Measurements from ENCODE around the gene ST3GAL6.

ST3GAL6 gene

GRCh38 chr3:98735761-98736269 lies 27.3 kb upstream of the ST3GAL6 start:
- peak in 1 of 2 donors; percentile 31 for DNase-seq (ENCODE audit: low read depth in 2 of 2)
- no peak overlapping the region for H3K4me3 ChIP-seq (replicated peaks in 1 of 2; ENCODE audit: low read depth in 2 of 2, low read length in 2 of 2)
- no peak for TF ChIP-seq CTCF (IDR thresholded peaks at IDR 0.05; ENCODE audit: low read depth, low read length)

GRCh38 chr3:98737301-98737700 lies 25.8 kb upstream of the ST3GAL6 start:
- no peak overlapping the region for H3K4me3 ChIP-seq (replicated peaks in 1 of 2; ENCODE audit: low read depth in 2 of 2, low read length in 2 of 2)
- no peak for TF ChIP-seq CTCF (IDR thresholded peaks at IDR 0.05; ENCODE audit: low read depth, low read length)
- no peak for DNase-seq (ENCODE audit: low read depth in 2 of 2)

DNA sequence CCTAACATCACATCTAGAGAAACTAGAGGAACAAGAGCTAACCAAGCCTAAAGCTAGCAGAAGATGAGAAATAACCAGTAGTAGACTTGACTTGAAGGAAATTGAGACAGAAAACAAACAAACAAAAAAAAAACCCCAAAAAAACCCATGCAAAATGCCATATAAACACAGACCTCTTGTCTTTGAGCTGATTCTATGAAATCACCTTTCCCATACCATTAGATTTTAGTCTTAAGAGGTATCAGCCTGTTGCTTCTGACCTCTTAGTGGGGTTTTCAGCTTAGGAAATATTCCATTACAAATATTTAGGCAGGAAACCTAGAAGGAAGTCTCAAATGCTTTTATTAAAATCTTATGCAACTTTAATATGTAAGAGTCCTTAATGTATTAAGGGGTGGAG lies 23.9 kb upstream of the ST3GAL6 start:
- DNase-seq (ENCODE audit: low read depth in 2 of 2), result no peak
- H3K4me3 ChIP-seq (replicated peaks in 1 of 2; ENCODE audit: low read depth in 2 of 2, low read length in 2 of 2), result no peak overlapping the region
- no peak for TF ChIP-seq CTCF (IDR thresholded peaks at IDR 0.05; ENCODE audit: low read depth, low read length)

- TF ChIP-seq CTCF (IDR thresholded peaks at IDR 0.05; ENCODE audit: low read depth, low read length), result no peak
- H3K4me3 ChIP-seq (replicated peaks in 1 of 2; ENCODE audit: low read depth in 2 of 2, low read length in 2 of 2), result no peak overlapping the region
- DNase-seq (ENCODE audit: low read depth in 2 of 2), result no peak
Observed at GRCh38 chr3:98740324-98740723, 22.8 kb upstream of the ST3GAL6 start.

GRCh38 chr3:98741121-98741716 lies 21.9 kb upstream of the ST3GAL6 start:
- DNase-seq (ENCODE audit: low read depth in 2 of 2), result peak; percentile 69 to 82
- no peak for TF ChIP-seq CTCF (IDR thresholded peaks at IDR 0.05; ENCODE audit: low read depth, low read length)
- H3K4me3 ChIP-seq (replicated peaks in 1 of 2; ENCODE audit: low read depth in 2 of 2, low read length in 2 of 2), result no peak overlapping the region

GRCh38 chr3:98743071-98743470 lies 20.1 kb upstream of the ST3GAL6 start:
- TF ChIP-seq CTCF (IDR thresholded peaks at IDR 0.05; ENCODE audit: low read depth, low read length), result no peak
- DNase-seq (ENCODE audit: low read depth in 2 of 2), result no peak
- no peak overlapping the region for H3K4me3 ChIP-seq (replicated peaks in 1 of 2; ENCODE audit: low read depth in 2 of 2, low read length in 2 of 2)

DNA sequence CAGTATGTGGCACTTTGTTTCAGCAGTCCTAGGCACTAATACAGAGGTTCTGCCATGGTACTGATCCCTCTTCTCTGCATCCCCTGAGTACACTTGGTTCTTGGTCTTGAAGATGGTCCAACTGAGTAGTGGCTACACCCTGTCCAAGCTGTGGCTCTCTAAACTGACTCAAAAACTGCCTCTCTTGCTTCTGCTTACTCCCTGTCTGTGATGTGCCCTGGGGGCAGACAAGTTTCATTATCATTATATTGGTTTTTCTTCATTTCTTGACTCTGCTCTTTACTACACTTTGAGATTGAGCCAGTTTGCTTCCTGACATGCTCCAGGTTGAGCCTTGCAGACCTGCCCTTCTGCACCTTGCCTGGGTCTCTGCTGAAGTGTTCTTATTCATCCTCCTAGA lies 18.9 kb upstream of the ST3GAL6 start:
- no peak for TF ChIP-seq CTCF (IDR thresholded peaks at IDR 0.05; ENCODE audit: low read depth, low read length)
- DNase-seq (ENCODE audit: low read depth in 2 of 2), result no peak
- no peak overlapping the region for H3K4me3 ChIP-seq (replicated peaks in 1 of 2; ENCODE audit: low read depth in 2 of 2, low read length in 2 of 2)
